ENCODE measurements around the gene DPY19L1. TPM values are rescaled to one million over a fixed set of nuclear protein-coding genes. Genes with fewer than 3 reads are reported as not detected.
"Not testable (repeated sequence)": the region's sequence is repeated elsewhere in the genome, so short reads cannot be mapped to it uniquely, and the experiment has no call there.

The DPY19L1 gene
- total RNA-seq, 1 experiment from 2014 or later: 15.5 TPM

DNA sequence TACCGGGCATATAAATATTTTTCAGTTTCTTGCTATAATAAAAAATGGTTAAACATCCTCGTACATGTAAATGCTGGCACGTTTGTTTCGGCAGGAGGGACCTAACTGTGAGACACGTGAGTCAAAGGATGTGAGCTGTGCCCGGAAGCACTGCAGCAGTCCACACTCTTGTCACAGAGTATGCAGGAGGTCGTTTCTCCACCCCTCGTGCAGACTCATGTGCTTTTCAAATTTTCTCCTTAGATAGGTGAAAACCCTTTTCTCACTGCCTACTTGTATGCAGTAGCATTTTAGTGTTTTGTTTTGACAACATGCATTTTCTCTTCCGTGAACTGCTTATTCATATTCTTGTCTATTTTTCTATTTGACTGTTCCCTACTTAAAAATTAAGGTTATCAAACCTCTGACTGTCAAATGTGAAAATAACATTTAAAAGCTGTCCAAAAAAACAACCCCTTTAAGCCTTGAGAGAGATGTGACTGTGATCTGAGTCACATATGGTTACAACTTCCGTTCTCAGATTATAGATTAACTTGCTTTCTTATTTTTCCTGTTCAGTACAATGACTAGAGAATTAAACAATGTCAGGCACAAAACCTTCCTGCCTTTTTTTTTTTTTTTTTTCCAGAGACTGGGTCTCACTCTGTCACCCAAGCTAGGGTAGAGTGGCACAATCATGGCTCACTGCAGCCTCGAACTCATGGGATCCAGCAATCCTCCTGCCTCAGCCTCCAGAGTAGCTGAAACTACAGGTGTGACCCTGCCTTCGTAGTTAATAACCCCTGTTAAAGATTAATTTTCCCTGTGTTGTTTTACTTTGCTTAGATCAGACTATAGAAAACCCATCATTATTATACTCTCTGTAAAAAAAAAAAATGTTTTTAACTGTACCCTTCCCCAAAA is 45.1 kb downstream of the DPY19L1 start:
- Mint-ChIP-seq H3K36me3 (no peaks in the 10 kb centered on the region), H3K9me3 (no peaks in the 10 kb centered on the region), H3K4me3 (no peak overlapping the region), H3K27ac (no peak overlapping the region), H3K27me3 (ENCODE audit: low read depth) (no peaks in the 10 kb centered on the region), H3K4me1 (0 out of 2 replicates have a peak, but pooled peaks cover 5% of the 10 kb centered on the region)
- CTCF ChIA-PET: no interaction called here
- TF ChIP-seq ATF1 (CRISPR knock-in tag; IDR thresholded peaks at IDR 0.05) (no peak), MXD4 (CRISPR knock-in tag; IDR thresholded peaks at IDR 0.05; ENCODE audit: borderline replicate concordance) (no peak), NR3C1 (CRISPR knock-in tag; conservative IDR thresholded peaks at IDR 0.05; ENCODE audit: low read depth) (no peak), ZBTB21 (CRISPR knock-in tag; IDR thresholded peaks at IDR 0.05; ENCODE audit: borderline replicate concordance) (no peak), GTF2I (CRISPR knock-in tag; conservative IDR thresholded peaks at IDR 0.05) (no peak), EMX1 (CRISPR knock-in tag; IDR thresholded peaks at IDR 0.05) (no peak), SMAD3 (CRISPR knock-in tag; IDR thresholded peaks at IDR 0.05; ENCODE audit: borderline replicate concordance) (no peak), NR2C2 (CRISPR knock-in tag; IDR thresholded peaks at IDR 0.05) (no peak), JAZF1 (CRISPR knock-in tag; IDR thresholded peaks at IDR 0.05) (no peak), SP1 (CRISPR knock-in tag; conservative IDR thresholded peaks at IDR 0.05) (no peak), ZNF317 (CRISPR knock-in tag; IDR thresholded peaks at IDR 0.05; ENCODE audit: borderline replicate concordance, low read depth) (no peak), HMGA2 (CRISPR knock-in tag; IDR thresholded peaks at IDR 0.05) (no peak), ZNF232 (CRISPR knock-in tag; IDR thresholded peaks at IDR 0.05) (no peak)
- TF ChIP-seq, protein P1, sequence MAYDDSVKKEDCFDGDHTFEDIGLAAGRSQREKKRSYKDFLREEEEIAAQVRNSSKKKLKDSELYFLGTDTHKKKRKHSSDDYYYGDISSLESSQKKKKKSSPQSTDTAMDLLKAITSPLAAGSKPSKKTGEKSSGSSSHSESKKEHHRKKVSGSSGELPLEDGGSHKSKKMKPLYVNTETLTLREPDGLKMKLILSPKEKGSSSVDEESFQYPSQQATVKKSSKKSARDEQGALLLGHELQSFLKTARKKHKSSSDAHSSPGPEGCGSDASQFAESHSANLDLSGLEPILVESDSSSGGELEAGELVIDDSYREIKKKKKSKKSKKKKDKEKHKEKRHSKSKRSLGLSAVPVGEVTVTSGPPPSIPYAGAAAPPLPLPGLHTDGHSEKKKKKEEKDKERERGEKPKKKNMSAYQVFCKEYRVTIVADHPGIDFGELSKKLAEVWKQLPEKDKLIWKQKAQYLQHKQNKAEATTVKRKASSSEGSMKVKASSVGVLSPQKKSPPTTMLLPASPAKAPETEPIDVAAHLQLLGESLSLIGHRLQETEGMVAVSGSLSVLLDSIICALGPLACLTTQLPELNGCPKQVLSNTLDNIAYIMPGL (CRISPR knock-in tag; IDR thresholded peaks at IDR 0.05): no peak
- TF ChIP-seq, protein P2, sequence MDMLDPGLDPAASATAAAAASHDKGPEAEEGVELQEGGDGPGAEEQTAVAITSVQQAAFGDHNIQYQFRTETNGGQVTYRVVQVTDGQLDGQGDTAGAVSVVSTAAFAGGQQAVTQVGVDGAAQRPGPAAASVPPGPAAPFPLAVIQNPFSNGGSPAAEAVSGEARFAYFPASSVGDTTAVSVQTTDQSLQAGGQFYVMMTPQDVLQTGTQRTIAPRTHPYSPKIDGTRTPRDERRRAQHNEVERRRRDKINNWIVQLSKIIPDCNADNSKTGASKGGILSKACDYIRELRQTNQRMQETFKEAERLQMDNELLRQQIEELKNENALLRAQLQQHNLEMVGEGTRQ (CRISPR knock-in tag; IDR thresholded peaks at IDR 0.05): no peak
- TF ChIP-seq, protein P3, sequence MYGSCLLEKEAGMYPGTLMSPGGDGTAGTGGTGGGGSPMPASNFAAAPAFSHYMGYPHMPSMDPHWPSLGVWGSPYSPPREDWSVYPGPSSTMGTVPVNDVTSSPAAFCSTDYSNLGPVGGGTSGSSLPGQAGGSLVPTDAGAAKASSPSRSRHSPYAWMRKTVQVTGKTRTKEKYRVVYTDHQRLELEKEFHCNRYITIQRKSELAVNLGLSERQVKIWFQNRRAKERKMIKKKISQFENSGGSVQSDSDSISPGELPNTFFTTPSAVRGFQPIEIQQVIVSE (CRISPR knock-in tag; IDR thresholded peaks at IDR 0.05; ENCODE audit: borderline replicate concordance): no peak
- TF ChIP-seq, protein P4, sequence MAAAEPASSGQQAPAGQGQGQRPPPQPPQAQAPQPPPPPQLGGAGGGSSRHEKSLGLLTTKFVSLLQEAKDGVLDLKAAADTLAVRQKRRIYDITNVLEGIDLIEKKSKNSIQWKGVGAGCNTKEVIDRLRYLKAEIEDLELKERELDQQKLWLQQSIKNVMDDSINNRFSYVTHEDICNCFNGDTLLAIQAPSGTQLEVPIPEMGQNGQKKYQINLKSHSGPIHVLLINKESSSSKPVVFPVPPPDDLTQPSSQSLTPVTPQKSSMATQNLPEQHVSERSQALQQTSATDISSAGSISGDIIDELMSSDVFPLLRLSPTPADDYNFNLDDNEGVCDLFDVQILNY (CRISPR knock-in tag; IDR thresholded peaks at IDR 0.05): no peak
- TF ChIP-seq, protein P5, sequence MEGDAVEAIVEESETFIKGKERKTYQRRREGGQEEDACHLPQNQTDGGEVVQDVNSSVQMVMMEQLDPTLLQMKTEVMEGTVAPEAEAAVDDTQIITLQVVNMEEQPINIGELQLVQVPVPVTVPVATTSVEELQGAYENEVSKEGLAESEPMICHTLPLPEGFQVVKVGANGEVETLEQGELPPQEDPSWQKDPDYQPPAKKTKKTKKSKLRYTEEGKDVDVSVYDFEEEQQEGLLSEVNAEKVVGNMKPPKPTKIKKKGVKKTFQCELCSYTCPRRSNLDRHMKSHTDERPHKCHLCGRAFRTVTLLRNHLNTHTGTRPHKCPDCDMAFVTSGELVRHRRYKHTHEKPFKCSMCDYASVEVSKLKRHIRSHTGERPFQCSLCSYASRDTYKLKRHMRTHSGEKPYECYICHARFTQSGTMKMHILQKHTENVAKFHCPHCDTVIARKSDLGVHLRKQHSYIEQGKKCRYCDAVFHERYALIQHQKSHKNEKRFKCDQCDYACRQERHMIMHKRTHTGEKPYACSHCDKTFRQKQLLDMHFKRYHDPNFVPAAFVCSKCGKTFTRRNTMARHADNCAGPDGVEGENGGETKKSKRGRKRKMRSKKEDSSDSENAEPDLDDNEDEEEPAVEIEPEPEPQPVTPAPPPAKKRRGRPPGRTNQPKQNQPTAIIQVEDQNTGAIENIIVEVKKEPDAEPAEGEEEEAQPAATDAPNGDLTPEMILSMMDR (IDR thresholded peaks at IDR 0.05): no peak
- ATAC-seq (no peak), DNase-seq (ENCODE audit: low spot score) (no peak)
- POLR2A ChIA-PET: no interaction called here

DNA sequence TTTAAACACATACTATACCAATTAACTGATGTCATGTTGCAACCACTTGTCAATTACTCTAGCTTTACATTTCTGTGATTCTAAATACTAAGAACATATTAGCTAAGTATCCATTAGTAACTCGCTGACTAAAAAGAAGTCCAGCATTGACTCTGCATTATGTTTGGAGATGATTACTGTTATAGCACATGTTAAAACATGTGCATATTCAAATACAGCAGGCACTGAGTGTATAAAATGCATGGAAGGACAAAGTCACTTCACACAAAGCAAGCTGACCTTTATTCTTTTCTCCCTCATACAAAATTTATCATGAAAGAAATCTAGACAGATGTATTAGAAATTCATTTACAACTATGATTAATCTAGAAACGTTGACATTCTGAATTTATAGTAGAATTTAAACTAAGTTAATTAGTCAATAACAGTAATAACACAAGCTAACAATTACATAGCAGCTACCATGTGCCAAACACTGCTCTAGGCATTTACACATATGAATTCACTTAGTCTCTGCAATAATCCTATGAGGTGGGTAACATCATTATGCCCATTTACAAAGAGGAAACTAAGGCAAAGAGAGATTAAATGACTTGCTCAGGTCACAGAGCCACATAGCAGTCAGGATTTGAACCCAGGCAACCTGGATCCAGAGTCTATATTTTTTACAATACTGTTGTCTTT is 48.7 kb downstream of the DPY19L1 start:
- H3K27me3 Mint-ChIP-seq (ENCODE audit: low read depth); H3K4me1 Mint-ChIP-seq; ATAC-seq; H3K4me3 Mint-ChIP-seq; H3K9me3 Mint-ChIP-seq; H3K36me3 Mint-ChIP-seq; H3K27ac Mint-ChIP-seq; DNase-seq (ENCODE audit: low spot score); POLR2A ChIA-PET; CTCF ChIA-PET: not testable (repeated sequence)

DNA sequence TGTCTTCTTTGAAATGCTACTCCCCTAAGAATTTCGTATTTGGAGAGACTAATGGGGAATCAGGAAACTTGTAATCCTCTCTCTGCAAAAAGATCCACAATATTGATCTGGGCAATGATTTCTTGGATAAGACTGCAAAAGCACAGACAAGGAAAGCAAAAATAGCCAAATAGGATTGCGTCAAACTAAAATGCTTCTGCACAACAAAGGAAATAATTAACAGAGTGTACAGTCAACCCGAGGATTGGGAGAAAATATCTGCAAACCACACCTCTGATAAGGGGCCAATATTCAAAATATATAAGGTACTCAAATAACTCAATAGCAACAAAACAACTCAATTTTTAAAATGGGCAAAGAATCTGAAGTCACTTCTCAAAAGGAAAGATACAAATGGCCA is 52.1 kb downstream of the DPY19L1 start:
- POLR2A ChIA-PET; H3K27ac Mint-ChIP-seq; H3K27me3 Mint-ChIP-seq (ENCODE audit: low read depth); DNase-seq (ENCODE audit: low spot score); H3K36me3 Mint-ChIP-seq; CTCF ChIA-PET; ATAC-seq; H3K4me3 Mint-ChIP-seq; H3K9me3 Mint-ChIP-seq: not testable (repeated sequence)
- H3K4me1 Mint-ChIP-seq: peaks cover 14% of the 10 kb centered on the region

DNA sequence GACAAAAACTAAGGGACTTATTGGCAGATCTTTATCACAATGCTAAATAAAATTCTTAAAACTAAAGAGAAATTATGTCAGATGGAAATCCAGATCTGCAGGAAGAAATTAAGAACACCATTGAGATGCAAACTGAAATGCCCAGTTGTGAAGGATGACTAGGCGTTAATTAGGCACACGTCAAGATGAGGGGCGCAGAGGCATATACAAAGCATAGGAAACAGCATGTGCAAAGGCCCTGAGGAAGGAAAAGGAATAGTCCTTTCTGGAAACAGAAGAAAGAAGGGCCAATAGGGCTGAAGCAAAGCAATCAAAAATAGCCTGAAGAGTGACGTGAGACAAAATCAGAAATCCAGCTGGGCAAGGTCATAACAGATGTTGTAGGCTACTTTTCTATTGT is 53.1 kb downstream of the DPY19L1 start:
- H3K27ac Mint-ChIP-seq; DNase-seq (ENCODE audit: low spot score); H3K9me3 Mint-ChIP-seq; H3K27me3 Mint-ChIP-seq (ENCODE audit: low read depth); POLR2A ChIA-PET; H3K36me3 Mint-ChIP-seq; ATAC-seq; CTCF ChIA-PET; H3K4me3 Mint-ChIP-seq: not testable (repeated sequence)
- peaks cover 14% of the 10 kb centered on the region for H3K4me1 Mint-ChIP-seq
